Neural cell (in vitro differentiated cells): ENCODE data around the gene TSPAN31.

Source experiments
- CTCF ChIP-seq: fragments of 450-650 bp; IDR thresholded peaks from 2 replicates; pipeline ENCODE4 v1.5.1; 2014; ENCODE audit warnings: antibody characterized with exemption, mild to moderate bottlenecking, moderate library complexity; ENCODE audit not compliant: poor library complexity, severe bottlenecking
- EP300 ChIP-seq: fragments of 450-650 bp; conservative IDR thresholded peaks from 2 replicates; pipeline ENCODE4 v1.6.1; 2014; ENCODE audit warnings: antibody characterized with exemption, mild to moderate bottlenecking, moderate library complexity; ENCODE audit not compliant: poor library complexity, severe bottlenecking
- EZH2 ChIP-seq: fragments of 200-600, 300-800 bp; shearing (Covaris generic), sonication (generic); IDR thresholded peaks from 2 replicates; pipeline ENCODE4 v1.6.1; 2014; ENCODE audit warnings: antibody characterized with exemption, low read length, borderline replicate concordance, mild to moderate bottlenecking; ENCODE audit not compliant: insufficient read depth, poor library complexity, severe bottlenecking
- POLR2AphosphoS5 ChIP-seq: IDR thresholded peaks from 2 replicates; pipeline ENCODE4 v1.6.1; 2012
- REST ChIP-seq: IDR thresholded peaks from 2 replicates; pipeline ENCODE4 v1.6.1; 2012; ENCODE audit warnings: borderline replicate concordance
- TAF1 ChIP-seq: IDR thresholded peaks from 2 replicates; pipeline ENCODE4 v1.6.1; 2012; ENCODE audit warnings: low read depth

- no peak for TF ChIP-seq EP300
- no peak for TF ChIP-seq CTCF
- no peak for TF ChIP-seq TAF1
- TF ChIP-seq POLR2AphosphoS5 = no peak
- no peak for TF ChIP-seq EZH2
- TF ChIP-seq REST = no peak
Observed at GRCh38 chr12:57727758-57728395, 17.0 kb upstream of the TSPAN31 start.
